ENCODE results near the gene PHF2. TPM values are rescaled to one million over a fixed set of nuclear protein-coding genes. Genes with fewer than 3 reads are reported as not detected.

The PHF2 gene
- total and polyA plus RNA-seq, 2 of the 8 experiments (the other 6 are each of a cell fraction or from before 2014, with no cell fraction given): 3.4 to 9.4 TPM

DNA sequence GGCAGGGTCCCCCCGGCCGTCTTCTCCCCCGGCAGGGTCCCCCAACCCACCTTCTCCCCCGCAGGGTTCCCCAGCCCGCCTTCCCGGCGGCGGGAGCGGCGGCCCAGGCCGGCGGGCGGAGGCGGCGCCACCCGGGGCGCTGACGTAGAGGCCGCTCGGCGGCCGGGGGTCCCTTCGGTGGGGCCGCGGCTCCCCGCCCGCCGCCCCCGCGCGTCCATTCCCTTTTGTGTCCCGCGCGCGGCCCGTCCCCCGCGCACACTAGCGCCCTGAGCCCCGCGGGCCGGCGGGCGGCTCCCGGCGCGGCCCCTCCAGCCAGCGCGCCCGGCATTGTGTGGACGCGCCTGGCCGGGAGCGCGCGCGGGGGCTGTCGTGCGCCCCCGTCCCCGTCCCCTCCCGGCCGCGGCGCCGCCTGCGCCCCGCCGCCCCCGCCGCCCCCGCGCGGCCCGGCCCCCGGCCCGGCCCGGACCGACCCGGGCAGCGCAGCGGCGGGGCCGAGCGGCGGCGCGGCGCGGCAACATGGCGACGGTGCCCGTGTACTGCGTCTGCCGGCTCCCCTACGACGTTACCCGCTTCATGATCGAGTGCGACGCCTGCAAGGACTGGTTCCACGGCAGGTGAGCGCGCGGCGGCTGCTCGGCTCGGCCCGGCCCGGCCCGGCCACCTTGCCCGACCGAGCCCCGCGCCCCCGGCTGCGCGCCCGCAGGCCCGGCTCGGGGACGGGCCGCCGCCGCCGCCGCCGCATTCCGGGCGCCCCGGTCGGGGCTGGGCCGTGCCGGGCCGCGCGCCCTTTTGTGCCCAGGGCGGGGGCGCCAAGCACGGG, at the start of gene PHF2 (continued):
- TF ChIP-seq GTF2F1 (IDR thresholded peaks at IDR 0.05; ENCODE audit: borderline replicate concordance, low read depth, low read length): no peak
- TF ChIP-seq MAFK (IDR thresholded peaks at IDR 0.05; ENCODE audit: low read depth, low read length): no peak
- no peak for TF ChIP-seq HDAC6 (IDR thresholded peaks at IDR 0.05; ENCODE audit: low read depth, low read length)
- no peak for TF ChIP-seq EZH2 (IDR thresholded peaks at IDR 0.05; ENCODE audit: low read depth, low read length, severe bottlenecking)
- no peak for TF ChIP-seq SIRT6 (IDR thresholded peaks at IDR 0.05; ENCODE audit: low read length)
- TF ChIP-seq GABPA (IDR thresholded peaks at IDR 0.05; ENCODE audit: borderline replicate concordance, insufficient read depth, low read length): no peak
- TF ChIP-seq SRF (IDR thresholded peaks at IDR 0.05; ENCODE audit: low read depth, low read length): no peak
- TF ChIP-seq BACH1 (IDR thresholded peaks at IDR 0.05; ENCODE audit: low read length): no peak
- TF ChIP-seq CHD1 (IDR thresholded peaks at IDR 0.05; ENCODE audit: low read depth, low read length): no peak
- peak; percentile 70; the same call in 1 of the 2 replicates for TF ChIP-seq YY1 (IDR thresholded peaks at IDR 0.05; ENCODE audit: low read depth, low read length)
- no peak for TF ChIP-seq KDM5A (IDR thresholded peaks at IDR 0.05; ENCODE audit: low read length)
- TF ChIP-seq RBBP5 (IDR thresholded peaks at IDR 0.05; ENCODE audit: borderline replicate concordance, low read depth, low read length): peak; percentile 93; the same call in 1 of the 2 replicates
- TF ChIP-seq HDAC2 (IDR thresholded peaks at IDR 0.05; ENCODE audit: borderline replicate concordance in 1 of 2, low read depth in 2 of 2, low read length in 2 of 2): no peak
- no peak for TF ChIP-seq BCL11A (IDR thresholded peaks at IDR 0.05; ENCODE audit: low read depth in 2 of 2, low read length in 2 of 2)
- no peak for TF ChIP-seq CHD2 (IDR thresholded peaks at IDR 0.05; ENCODE audit: low read length)
- TF ChIP-seq ASH2L (IDR thresholded peaks at IDR 0.05; ENCODE audit: low read length): no peak
- no peak for TF ChIP-seq TCF12 (IDR thresholded peaks at IDR 0.05; ENCODE audit: low read depth, low read length)

Measured in H1 (cell line).